ENCODE data around the gene CEP250. TPM values are rescaled to one million over a fixed set of nuclear protein-coding genes. Genes with fewer than 3 reads are reported as not detected.

Gene CEP250
- polyA plus RNA-seq, 1 donor from 2014 or later, result 22.0 TPM

GRCh38 chr20:35431621-35432429 is 23.6 kb upstream of the CEP250 start:
- no peaks in the 10 kb centered on the region for H4K20me1 ChIP-seq (ENCODE audit: insufficient read depth)
- no peaks in the 10 kb centered on the region for H3K9me3 ChIP-seq (ENCODE audit: low read length)
- H3F3A ChIP-seq (ENCODE audit: insufficient read depth, low read length, poor library complexity, severe bottlenecking), result no peaks in the 10 kb centered on the region
- no peaks in the 10 kb centered on the region for H3K27me3 ChIP-seq (ENCODE audit: insufficient read depth, low read depth, low read length)
- no peak overlapping the region for H3K4me2 ChIP-seq (ENCODE audit: low read length)
- H3K27ac ChIP-seq (ENCODE audit: low read length), result no peak overlapping the region
- no peak overlapping the region for H3K9ac ChIP-seq (ENCODE audit: low read length)
- H3K79me2 ChIP-seq (replicated peaks; ENCODE audit: insufficient read depth, low read length), result no peaks in the 10 kb centered on the region
- no peaks in the 10 kb centered on the region for H3K36me3 ChIP-seq (ENCODE audit: insufficient read depth, low read length)
- no peak overlapping the region for H3K4me3 ChIP-seq (ENCODE audit: low read length)
- H2AFZ ChIP-seq (ENCODE audit: low read depth, low read length), result no peak overlapping the region
- TF ChIP-seq TAF1 (IDR thresholded peaks at IDR 0.05; ENCODE audit: low read depth), result no peak
- TF ChIP-seq REST (IDR thresholded peaks at IDR 0.05; ENCODE audit: borderline replicate concordance), result no peak
- no peak for TF ChIP-seq RAD21 (conservative IDR thresholded peaks at IDR 0.05)
- TF ChIP-seq SMC3 (conservative IDR thresholded peaks at IDR 0.05; ENCODE audit: poor library complexity), result no peak
- TF ChIP-seq CTCF (IDR thresholded peaks at IDR 0.05; ENCODE audit: poor library complexity, severe bottlenecking), result no peak
- no peaks in the 10 kb centered on the region for H3K9me2 ChIP-seq (ENCODE audit: insufficient read depth, low read length)

- H2AFZ ChIP-seq (ENCODE audit: low read depth, low read length), result no peak overlapping the region
These were observed 23.0 kb upstream of the CEP250 start for GRCh38 chr20:35432430-35432735.

GRCh38 chr20:35433337-35433736 is 22.1 kb upstream of the CEP250 start:
- Histone ChIP-seq H4K20me1 (ENCODE audit: insufficient read depth) (no peaks in the 10 kb centered on the region), H3K9me2 (ENCODE audit: insufficient read depth, low read length) (no peaks in the 10 kb centered on the region), H3K27ac (ENCODE audit: low read length) (no peak overlapping the region), H3F3A (ENCODE audit: insufficient read depth, low read length, poor library complexity, severe bottlenecking) (no peaks in the 10 kb centered on the region), H3K79me2 (replicated peaks; ENCODE audit: insufficient read depth, low read length) (no peaks in the 10 kb centered on the region), H3K27me3 (ENCODE audit: insufficient read depth, low read depth, low read length) (no peaks in the 10 kb centered on the region), H3K4me3 (ENCODE audit: low read length) (no peak overlapping the region), H3K36me3 (ENCODE audit: insufficient read depth, low read length) (no peaks in the 10 kb centered on the region), H3K9ac (ENCODE audit: low read length) (no peak overlapping the region), H3K9me3 (ENCODE audit: low read length) (no peaks in the 10 kb centered on the region), H3K4me2 (ENCODE audit: low read length) (no peak overlapping the region), H2AFZ (ENCODE audit: low read depth, low read length) (no peak overlapping the region)
- TF ChIP-seq RAD21 (conservative IDR thresholded peaks at IDR 0.05), result no peak
- no peak for TF ChIP-seq SMC3 (conservative IDR thresholded peaks at IDR 0.05; ENCODE audit: poor library complexity)
- no peak for TF ChIP-seq REST (IDR thresholded peaks at IDR 0.05; ENCODE audit: borderline replicate concordance)
- no peak for TF ChIP-seq POLR2AphosphoS5 (IDR thresholded peaks at IDR 0.05)
- TF ChIP-seq EP300 (conservative IDR thresholded peaks at IDR 0.05; ENCODE audit: poor library complexity, severe bottlenecking), result no peak
- TF ChIP-seq MXI1 (conservative IDR thresholded peaks at IDR 0.05; ENCODE audit: poor library complexity, severe bottlenecking), result no peak
- no peak for TF ChIP-seq CTCF (IDR thresholded peaks at IDR 0.05; ENCODE audit: poor library complexity, severe bottlenecking)
- TF ChIP-seq TAF1 (IDR thresholded peaks at IDR 0.05; ENCODE audit: low read depth), result no peak
- no peak for TF ChIP-seq EZH2 (IDR thresholded peaks at IDR 0.05; ENCODE audit: borderline replicate concordance, insufficient read depth, low read length, poor library complexity, severe bottlenecking)

More at GRCh38 chr20:35432430-35432735, 23.0 kb upstream of the CEP250 start:
- H3K9me2 ChIP-seq (ENCODE audit: insufficient read depth, low read length), result no peaks in the 10 kb centered on the region
- H3K4me2 ChIP-seq (ENCODE audit: low read length), result no peak overlapping the region
- H4K20me1 ChIP-seq (ENCODE audit: insufficient read depth), result no peaks in the 10 kb centered on the region
- no peak overlapping the region for H3K9ac ChIP-seq (ENCODE audit: low read length)
- H3F3A ChIP-seq (ENCODE audit: insufficient read depth, low read length, poor library complexity, severe bottlenecking), result no peaks in the 10 kb centered on the region
- H3K27me3 ChIP-seq (ENCODE audit: insufficient read depth, low read depth, low read length), result no peaks in the 10 kb centered on the region
- TF ChIP-seq RAD21 (conservative IDR thresholded peaks at IDR 0.05), result no peak
- TF ChIP-seq POLR2AphosphoS5 (IDR thresholded peaks at IDR 0.05), result no peak
- TF ChIP-seq EZH2 (IDR thresholded peaks at IDR 0.05; ENCODE audit: borderline replicate concordance, insufficient read depth, low read length, poor library complexity, severe bottlenecking), result no peak
- no peak overlapping the region for H3K27ac ChIP-seq (ENCODE audit: low read length)
- no peaks in the 10 kb centered on the region for H3K79me2 ChIP-seq (replicated peaks; ENCODE audit: insufficient read depth, low read length)
- no peaks in the 10 kb centered on the region for H3K36me3 ChIP-seq (ENCODE audit: insufficient read depth, low read length)
- H3K4me3 ChIP-seq (ENCODE audit: low read length), result no peak overlapping the region
- H3K9me3 ChIP-seq (ENCODE audit: low read length), result no peaks in the 10 kb centered on the region

Measured in neural cell (in vitro differentiated cells).